GM21515 (cell line): ENCODE results near the gene HACL1.

Experiments
- ATAC-seq: cut with Tn5 transposase; IDR thresholded peaks from one replicate; pipeline ENCODE4 v1.9.1; 2021; ENCODE audit not compliant: unreplicated experiment

HACL1 gene

GRCh38 chr3:15528854-15529537 is 72.4 kb downstream of the HACL1 start:
- no peak for ATAC-seq

DNA sequence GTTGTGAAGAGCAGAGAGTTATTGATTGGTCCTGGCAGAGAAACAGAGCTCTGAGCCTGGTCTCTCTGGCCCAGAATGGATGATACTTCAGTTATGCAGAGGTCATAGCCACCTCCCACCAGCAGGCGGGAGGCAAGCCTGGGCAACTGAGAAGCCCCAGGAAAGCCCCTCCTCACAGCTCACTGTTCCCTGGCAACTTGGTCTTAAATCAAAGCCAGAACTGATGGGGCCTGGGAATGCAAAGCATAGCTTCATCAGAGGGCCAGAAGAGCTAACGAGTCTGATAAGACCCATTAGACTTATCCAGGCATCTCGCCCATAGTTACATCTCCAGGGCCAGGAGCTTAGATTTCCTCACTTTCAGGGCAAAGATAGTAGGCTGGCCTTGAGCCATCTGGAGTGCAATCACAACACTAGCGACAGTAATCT is 74.3 kb downstream of the HACL1 start:
- ATAC-seq: no peak

DNA sequence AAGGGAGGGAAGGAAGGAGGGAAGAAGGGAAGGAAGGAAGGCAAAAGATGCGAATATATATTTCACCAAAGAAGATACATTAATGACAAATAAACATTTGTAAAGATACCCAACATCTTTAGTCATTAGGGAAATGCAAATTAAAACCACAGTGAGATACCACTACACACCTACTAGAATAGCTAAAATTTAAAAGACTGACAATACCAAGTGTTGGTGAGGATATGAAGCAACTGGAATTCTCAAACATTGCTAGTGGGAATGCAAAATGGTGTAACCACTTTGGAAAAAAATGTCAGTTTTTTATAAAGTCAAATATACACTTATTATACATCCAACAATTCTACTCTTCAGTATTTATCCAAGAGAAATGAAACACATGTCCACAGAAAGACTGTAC is 75.6 kb downstream of the HACL1 start:
- no peak for ATAC-seq

DNA sequence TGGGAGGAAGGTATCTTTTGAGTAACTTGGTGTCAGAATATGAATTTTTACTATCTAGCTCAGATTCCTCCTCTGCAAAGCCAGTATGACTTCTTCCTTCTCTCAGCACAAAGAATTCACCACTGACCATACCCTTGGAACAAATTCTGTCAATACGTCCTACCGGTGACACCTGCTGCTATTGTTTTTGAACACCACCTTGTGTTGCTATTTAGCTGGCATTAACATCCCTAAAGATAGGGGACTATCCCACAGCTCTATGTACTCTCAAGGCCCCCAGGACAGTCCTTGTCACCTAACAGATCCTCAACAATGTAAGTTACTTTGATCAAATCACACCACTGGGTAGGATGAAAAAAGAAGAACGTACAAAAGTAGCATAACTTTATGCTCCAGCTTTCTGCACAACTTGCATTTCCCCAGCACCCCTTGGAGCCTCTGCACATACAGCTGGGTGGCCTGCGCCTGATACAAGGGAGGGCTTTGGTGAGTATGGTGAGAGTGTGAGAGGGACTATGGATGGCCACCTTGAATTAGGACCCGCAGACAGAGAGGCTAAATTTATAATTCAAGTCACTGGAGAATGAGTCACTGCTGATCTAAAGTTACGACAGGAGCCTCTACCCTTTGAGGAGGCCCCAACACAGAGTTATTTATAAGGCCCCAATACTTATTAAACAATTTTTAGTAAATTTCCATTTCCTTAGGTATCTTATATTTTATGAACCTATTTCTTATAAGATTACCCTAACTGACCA is 77.5 kb downstream of the HACL1 start:
- no peak for ATAC-seq

DNA sequence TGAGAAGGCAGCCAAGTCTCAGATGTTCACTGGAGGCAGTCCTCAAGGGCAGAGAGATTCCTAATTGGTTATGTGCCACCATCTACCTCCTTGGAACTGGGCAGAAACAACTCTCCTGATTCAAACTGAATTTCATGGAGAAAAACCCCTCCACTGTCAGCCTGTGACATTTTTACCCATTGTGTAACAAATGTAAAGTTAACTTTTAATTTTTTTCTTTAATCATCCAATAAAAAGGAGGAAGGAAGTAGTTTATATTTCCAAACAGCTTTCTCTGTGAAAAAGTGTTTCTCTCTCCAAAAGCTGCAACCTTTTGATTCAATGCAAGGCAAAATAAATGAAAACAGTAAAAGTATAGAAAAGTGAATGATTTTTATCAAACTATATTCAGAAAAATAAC is 79.4 kb downstream of the HACL1 start:
- no peak for ATAC-seq

DNA sequence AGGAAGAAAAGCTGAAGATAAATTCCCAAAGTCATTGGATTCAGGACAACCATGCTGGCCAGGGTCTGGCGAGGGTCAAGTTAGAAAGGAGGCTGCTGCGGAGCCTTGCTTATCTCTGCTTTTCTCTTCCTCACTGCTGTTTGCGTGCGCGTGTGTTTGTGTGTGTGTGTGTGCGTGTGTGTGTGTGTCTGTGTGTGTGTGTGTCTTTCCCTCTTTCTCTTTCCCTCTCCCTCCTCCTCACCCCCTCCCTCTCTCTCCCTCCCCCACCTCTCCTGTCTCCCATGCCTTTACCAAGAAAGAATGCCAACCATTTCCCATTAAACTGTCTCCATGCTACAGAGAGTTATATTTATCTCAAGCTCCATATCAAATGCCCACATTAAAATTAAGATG is 79.8 kb downstream of the HACL1 start, which contains the start of gene COLQ:
Gene COLQ, minus strand, starts transcription at position 134 of the 393 bp plus-strand sequence. Its CDS starts 81 bp downstream, at position 53.
- ATAC-seq: no peak

DNA sequence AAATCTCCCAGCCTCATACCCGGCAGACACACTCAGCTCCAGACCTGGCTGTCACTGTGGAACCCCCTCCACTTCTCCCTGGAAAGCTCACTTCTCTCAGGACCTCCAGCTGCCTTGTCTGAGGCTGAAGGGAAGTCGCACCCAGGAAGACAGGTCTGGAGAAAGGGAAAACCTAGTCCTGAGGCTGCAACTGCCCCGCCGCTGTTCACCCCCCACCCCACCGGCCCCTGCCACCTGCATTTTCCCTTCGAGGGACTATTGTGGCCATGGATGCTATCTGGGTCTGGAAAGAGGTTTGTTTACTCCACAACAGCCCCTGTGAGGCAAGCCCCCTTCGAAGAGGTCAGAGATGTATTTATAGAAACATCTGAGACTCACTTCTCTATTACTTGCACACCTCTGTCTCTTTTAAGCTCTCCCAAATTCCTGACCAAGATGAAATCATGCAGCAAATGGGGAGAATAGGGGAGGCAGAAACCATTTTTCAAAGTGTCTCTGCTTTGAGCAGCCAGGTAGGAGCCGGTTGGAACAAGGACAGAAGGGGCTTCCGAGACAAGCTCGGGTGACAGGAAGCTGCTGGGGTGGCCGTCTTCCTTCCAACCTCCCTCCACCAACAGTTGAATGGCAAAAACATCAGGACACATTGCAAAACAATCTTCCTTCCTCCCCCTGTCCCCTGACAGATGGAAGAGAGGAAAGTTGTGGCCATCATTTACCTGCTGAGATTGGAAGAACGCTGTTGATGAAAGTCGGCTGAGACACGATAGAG is 80.4 kb downstream of the HACL1 start:
- no peak for ATAC-seq

- ATAC-seq: no peak
Observed at GRCh38 chr3:15520185-15520584, 81.2 kb downstream of the HACL1 start.

DNA sequence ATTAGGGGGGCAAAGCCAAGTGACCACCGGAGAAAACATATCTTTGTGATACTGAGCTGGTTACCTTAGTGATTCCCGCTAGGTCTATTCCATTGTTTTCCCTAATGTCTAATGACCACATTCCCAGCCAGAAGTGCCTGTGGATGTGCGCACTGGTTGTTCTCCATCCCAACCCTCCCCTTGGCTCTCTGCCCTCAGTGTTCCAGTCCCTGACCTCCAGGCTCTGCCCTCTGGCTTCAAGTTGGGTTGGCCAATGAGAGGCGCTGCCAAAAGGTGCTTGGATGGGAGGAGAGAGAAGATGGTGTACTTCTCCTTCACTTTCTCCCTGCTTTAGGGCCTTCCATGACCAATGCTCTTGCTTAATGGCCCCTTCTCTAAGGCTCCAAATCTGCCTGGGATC is 82.3 kb downstream of the HACL1 start:
- no peak for ATAC-seq

DNA sequence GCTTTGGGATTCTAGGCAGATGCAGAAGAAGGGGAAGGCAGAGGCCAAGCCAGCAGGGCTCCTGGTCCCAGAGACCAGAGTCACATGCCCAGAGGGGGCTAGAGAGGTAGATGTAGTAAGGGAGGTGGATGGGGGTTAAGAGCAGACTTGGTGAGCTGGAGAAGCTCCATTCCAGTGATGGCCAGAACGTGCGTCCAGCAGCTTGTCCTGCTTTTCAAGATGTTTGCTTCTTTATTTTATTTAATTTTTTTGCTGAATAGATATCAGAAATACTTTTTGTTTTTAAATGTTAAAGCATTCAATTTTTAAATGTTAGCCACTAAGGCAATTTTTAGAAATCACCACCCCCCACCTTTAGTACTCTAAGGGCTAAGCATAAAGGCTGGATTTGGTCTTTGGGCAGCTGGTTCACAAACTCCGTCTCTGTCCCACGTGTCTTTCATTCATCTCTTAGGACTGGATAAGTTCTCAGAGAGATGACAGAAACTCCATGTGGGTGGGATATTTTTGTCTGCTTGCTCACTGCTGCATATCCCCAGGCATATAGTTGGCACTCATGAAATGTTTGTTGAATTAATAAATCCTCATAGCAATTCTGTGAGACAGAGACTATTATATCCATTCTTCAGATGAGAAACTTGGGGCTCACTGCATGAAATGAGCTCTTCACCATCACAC is 86.6 kb downstream of the HACL1 start:
- no peak for ATAC-seq

GRCh38 chr3:15513810-15514662 is 87.3 kb downstream of the HACL1 start:
- no peak for ATAC-seq

DNA sequence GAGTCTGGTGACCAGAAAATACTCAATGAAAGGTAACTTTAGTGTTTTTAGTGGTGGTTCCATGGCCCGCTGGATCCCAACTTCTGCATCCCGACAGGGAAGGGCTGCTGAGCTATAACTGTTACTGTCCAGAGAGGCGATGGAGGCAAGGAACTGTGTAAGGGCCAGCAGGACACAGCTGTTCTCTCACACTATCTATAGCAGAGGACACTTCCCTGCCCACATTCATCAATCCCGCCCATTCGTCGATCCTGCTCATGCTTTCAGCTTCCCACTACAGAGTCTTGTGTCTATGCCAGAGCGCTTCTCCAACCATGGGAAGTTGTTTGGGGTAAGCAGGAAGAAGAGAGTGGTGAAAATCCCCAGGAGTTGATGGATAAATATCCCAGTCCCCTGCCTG is 88.3 kb downstream of the HACL1 start:
- ATAC-seq: no peak

DNA sequence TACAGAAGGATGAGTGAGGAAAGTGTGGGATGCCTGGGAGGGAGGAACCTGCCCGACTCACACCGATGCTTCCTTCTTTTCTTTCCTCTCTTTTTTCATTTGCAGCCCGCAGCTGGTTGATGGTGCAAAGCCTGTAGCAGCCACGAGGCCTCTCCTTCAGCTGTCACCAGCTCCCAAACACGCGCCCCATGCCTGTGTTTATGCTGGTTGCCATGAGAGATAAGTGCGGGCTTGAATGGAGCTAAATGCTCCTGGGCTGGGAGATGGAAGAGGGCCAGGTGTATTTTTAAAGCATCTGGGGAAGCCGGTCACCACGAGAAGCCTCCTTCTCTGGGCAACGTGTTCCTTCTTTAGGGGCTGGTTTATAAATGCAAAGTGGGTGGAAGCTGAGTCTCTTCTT is 89.2 kb downstream of the HACL1 start:
- ATAC-seq: no peak

GRCh38 chr3:15511156-15511555 is 90.2 kb downstream of the HACL1 start:
- no peak for ATAC-seq
